DND-41 (cell line): ENCODE measurements around the gene FFAR4.

Experiments used
- EZH2 ChIP-seq: IDR thresholded peaks from 3 replicates; pipeline ENCODE4 v1.6.1; 2012; ENCODE audit warnings: borderline replicate concordance, low read depth, mild to moderate bottlenecking, moderate library complexity, low read length, inconsistent platforms; ENCODE audit not compliant: severe bottlenecking
- TF ChIP-seq, protein P1 (sequence below): IDR thresholded peaks from 2 replicates; pipeline ENCODE4 v1.5.1; 2012; ENCODE audit warnings: borderline replicate concordance, low read length, moderate library complexity, mild to moderate bottlenecking; ENCODE audit not compliant: poor library complexity, severe bottlenecking; ENCODE audit errors: extremely low read depth

DNA sequence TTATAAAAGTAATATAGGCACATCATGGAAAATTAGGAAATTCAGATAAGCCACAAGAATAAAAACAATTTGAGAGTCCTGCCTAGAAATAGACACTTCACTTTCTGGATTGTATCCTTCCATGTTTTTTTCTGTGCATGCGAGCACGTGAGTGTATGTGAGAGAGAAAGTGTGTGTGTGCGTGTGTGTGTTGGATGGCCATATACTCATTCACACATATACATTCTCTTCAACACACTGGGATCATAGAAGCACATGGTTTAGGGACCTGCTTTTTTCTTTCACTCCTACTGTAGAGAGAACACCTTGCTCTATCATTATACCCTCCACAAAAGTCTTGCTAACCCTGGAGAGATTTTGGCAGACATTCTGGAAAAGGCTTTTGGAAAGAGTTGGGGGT, 7.5 kb downstream of the FFAR4 start:
- TF ChIP-seq, protein P1, sequence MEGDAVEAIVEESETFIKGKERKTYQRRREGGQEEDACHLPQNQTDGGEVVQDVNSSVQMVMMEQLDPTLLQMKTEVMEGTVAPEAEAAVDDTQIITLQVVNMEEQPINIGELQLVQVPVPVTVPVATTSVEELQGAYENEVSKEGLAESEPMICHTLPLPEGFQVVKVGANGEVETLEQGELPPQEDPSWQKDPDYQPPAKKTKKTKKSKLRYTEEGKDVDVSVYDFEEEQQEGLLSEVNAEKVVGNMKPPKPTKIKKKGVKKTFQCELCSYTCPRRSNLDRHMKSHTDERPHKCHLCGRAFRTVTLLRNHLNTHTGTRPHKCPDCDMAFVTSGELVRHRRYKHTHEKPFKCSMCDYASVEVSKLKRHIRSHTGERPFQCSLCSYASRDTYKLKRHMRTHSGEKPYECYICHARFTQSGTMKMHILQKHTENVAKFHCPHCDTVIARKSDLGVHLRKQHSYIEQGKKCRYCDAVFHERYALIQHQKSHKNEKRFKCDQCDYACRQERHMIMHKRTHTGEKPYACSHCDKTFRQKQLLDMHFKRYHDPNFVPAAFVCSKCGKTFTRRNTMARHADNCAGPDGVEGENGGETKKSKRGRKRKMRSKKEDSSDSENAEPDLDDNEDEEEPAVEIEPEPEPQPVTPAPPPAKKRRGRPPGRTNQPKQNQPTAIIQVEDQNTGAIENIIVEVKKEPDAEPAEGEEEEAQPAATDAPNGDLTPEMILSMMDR = no peak
- no peak for TF ChIP-seq EZH2
